ENCODE results near the gene SIK2.
A peak's percentile ranks its signal among the peaks of the same experiment; 100 is the strongest.

Gene SIK2

DNA sequence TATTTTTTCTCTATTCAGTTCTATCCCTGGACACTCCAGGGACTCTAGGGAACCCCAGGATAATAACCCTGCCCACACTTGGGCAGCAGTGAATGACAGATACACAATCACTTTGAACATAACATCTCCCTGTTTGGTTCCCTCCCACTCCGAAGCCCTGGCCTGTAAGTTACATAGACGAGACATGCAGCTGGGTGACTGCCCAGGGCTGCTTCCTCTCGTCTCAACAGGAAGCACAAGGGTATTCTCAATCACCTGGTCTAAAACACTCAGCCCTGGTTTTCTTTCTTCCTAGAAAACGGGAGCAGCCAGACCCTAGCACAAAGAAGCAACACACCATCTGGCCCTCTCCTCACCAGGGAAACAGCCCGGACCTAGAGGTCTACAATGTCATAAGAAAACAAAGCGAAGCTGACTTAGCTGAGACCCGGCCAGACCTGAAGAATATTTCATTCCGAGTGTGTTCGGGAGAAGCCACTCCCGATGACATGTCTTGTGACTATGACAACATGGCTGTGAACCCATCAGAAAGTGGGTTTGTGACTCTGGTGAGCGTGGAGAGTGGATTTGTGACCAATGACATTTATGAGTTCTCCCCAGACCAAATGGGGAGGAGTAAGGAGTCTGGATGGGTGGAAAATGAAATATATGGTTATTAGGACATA lies 42.3 kb upstream of the SIK2 start:
- Histone ChIP-seq H3K36me3 (ENCODE audit: low read depth) (no peaks in the 10 kb centered on the region), H3K4me3 (ENCODE audit: severe bottlenecking) (no peak overlapping the region), H3K9me3 (ENCODE audit: severe bottlenecking) (no peaks in the 10 kb centered on the region), H3K27me3 (ENCODE audit: insufficient read depth, poor library complexity, severe bottlenecking) (no peaks in the 10 kb centered on the region), H3K27ac (ENCODE audit: poor library complexity, severe bottlenecking) (no peak overlapping the region), H3K4me1 (ENCODE audit: insufficient read depth, poor library complexity, severe bottlenecking) (peaks cover 38% of the 10 kb centered on the region)
- TF ChIP-seq, protein P1, sequence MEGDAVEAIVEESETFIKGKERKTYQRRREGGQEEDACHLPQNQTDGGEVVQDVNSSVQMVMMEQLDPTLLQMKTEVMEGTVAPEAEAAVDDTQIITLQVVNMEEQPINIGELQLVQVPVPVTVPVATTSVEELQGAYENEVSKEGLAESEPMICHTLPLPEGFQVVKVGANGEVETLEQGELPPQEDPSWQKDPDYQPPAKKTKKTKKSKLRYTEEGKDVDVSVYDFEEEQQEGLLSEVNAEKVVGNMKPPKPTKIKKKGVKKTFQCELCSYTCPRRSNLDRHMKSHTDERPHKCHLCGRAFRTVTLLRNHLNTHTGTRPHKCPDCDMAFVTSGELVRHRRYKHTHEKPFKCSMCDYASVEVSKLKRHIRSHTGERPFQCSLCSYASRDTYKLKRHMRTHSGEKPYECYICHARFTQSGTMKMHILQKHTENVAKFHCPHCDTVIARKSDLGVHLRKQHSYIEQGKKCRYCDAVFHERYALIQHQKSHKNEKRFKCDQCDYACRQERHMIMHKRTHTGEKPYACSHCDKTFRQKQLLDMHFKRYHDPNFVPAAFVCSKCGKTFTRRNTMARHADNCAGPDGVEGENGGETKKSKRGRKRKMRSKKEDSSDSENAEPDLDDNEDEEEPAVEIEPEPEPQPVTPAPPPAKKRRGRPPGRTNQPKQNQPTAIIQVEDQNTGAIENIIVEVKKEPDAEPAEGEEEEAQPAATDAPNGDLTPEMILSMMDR (IDR thresholded peaks at IDR 0.05; ENCODE audit: poor library complexity, severe bottlenecking), result no peak
- ATAC-seq (ENCODE audit: low read depth), result no peak
- no peak for DNase-seq (ENCODE audit: low spot score)

DNA sequence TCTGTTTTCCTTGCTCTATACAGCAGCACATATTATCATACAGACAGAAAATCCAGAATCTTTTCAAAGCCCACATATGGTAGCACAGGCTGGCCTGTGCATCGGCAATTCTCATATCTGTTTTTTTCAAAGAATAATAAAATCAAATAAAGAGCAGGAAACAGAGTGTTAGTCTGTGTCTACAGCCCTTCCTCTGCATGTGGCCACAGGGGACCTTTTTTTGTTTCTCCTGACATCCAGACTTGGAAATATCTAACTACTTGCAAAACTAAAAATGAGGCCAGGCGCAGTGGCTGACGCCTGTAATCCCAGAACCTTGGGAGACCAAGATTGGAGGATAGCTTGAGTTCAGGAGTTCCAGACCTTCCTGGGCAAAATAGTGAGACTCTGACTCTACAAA lies 41.4 kb upstream of the SIK2 start:
- no peaks in the 10 kb centered on the region for H3K9me3 ChIP-seq (ENCODE audit: severe bottlenecking)
- TF ChIP-seq, protein P1 (IDR thresholded peaks at IDR 0.05; ENCODE audit: poor library complexity, severe bottlenecking), result no peak
- H3K27ac ChIP-seq (ENCODE audit: poor library complexity, severe bottlenecking), result peak overlapping the region; percentile 48
- peaks cover 29% of the 10 kb centered on the region for H3K4me1 ChIP-seq (ENCODE audit: insufficient read depth, poor library complexity, severe bottlenecking)
- H3K36me3 ChIP-seq (ENCODE audit: low read depth), result no peaks in the 10 kb centered on the region
- H3K4me3 ChIP-seq (ENCODE audit: severe bottlenecking), result no peak overlapping the region
- no peaks in the 10 kb centered on the region for H3K27me3 ChIP-seq (ENCODE audit: insufficient read depth, poor library complexity, severe bottlenecking)
- no peak for DNase-seq (ENCODE audit: low spot score)
- ATAC-seq (ENCODE audit: low read depth), result no peak

DNA sequence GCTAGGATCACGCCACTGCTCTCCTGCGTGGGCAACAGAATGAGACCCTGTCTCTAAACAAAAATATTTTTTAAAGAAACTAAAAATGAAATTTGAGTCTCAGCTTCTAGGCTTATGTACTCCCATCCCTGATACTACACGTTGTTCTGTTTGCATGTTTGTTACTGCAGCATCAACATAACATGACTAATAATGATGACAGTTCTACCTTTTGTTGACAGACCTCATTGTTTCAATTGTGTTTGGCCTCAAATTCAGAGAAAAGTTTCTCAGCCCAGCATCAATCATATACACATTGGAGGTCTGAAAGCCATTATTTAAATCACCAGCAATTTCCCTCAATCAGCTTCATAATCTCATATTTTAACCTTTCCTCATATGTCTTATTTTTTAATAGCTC lies 40.9 kb upstream of the SIK2 start:
- H3K4me3 ChIP-seq (ENCODE audit: severe bottlenecking), result no peak overlapping the region

DNA sequence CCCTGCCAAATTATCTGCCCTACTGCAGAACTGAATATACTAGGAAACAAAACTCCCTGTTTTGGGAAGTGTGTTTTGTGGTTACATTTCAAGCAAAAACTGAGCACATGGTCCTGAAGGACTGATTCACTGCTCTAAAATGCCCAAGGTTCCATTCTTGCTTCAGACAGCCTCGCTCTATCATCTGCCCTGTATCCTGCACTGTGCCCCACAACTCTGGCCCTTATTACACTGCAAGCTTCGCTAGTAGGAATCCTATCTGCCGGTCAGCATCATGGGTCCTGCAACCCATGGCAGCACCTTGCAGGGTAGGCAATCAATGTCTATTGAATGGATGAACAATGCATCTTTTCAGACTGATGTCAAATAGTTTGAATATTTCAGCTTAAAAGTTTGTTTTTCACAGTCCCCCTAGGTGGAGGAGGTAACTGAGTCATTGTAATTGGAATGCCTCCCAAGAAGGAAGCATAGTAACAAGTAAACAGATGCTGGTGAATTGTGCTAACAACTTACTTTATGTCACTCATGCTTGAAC lies 40.4 kb upstream of the SIK2 start:
- no peak for DNase-seq (ENCODE audit: low spot score)
- Histone ChIP-seq H3K4me3 (ENCODE audit: severe bottlenecking) (no peak overlapping the region), H3K36me3 (ENCODE audit: low read depth) (no peaks in the 10 kb centered on the region), H3K4me1 (ENCODE audit: insufficient read depth, poor library complexity, severe bottlenecking) (peaks cover 28% of the 10 kb centered on the region), H3K27me3 (ENCODE audit: insufficient read depth, poor library complexity, severe bottlenecking) (no peaks in the 10 kb centered on the region), H3K9me3 (ENCODE audit: severe bottlenecking) (no peaks in the 10 kb centered on the region), H3K27ac (ENCODE audit: poor library complexity, severe bottlenecking) (peak overlapping the region; percentile 48)
- TF ChIP-seq, protein P1 (IDR thresholded peaks at IDR 0.05; ENCODE audit: poor library complexity, severe bottlenecking), result no peak
- peak; percentile 52 for ATAC-seq (ENCODE audit: low read depth)

More for the DNA sequence above, 40.9 kb upstream of the SIK2 start:
- H3K27ac ChIP-seq (ENCODE audit: poor library complexity, severe bottlenecking), result peak overlapping the region; percentile 48
- no peak for DNase-seq (ENCODE audit: low spot score)
- peaks cover 28% of the 10 kb centered on the region for H3K4me1 ChIP-seq (ENCODE audit: insufficient read depth, poor library complexity, severe bottlenecking)
- ATAC-seq (ENCODE audit: low read depth), result no peak
- no peaks in the 10 kb centered on the region for H3K36me3 ChIP-seq (ENCODE audit: low read depth)
- TF ChIP-seq, protein P1 (IDR thresholded peaks at IDR 0.05; ENCODE audit: poor library complexity, severe bottlenecking), result no peak
- no peaks in the 10 kb centered on the region for H3K27me3 ChIP-seq (ENCODE audit: insufficient read depth, poor library complexity, severe bottlenecking)
- H3K9me3 ChIP-seq (ENCODE audit: severe bottlenecking), result no peaks in the 10 kb centered on the region
